DOHH2 (cell line): Measurements from ENCODE around the gene OSBPL8.

Source experiments
- CTCF ChIP-seq: fragments of 200-600 bp; sonication (generic); IDR thresholded peaks from one replicate; pipeline ENCODE4 v1.5.1; 2014; ENCODE audit warnings: antibody characterized with exemption, mild to moderate bottlenecking, low read depth, low read length; ENCODE audit not compliant: poor library complexity, severe bottlenecking
- EZH2phosphoT487 ChIP-seq: fragments of 200-600 bp; sonication (generic); IDR thresholded peaks from 2 replicates; pipeline ENCODE4 v1.6.1; 2017; ENCODE audit warnings: borderline replicate concordance, mild to moderate bottlenecking, antibody characterized with exemption, low read length, moderate library complexity, mixed read lengths

GRCh38 chr12:76546889-76547288, 12.7 kb downstream of the OSBPL8 start:
- no peak for TF ChIP-seq CTCF
- no peak for TF ChIP-seq EZH2phosphoT487
